LNCaP clone FGC (cell line): ENCODE data around the gene APELA.

Source experiments
- DNase-seq: peaks from one replicate; pipeline ENCODE4 v3.0.0-alpha.2; 2011; ENCODE audit warnings: low read depth
- H3K4me3 ChIP-seq: 2 replicates; pipeline ENCODE4 v1.5.1; 2011; ENCODE audit warnings: mild to moderate bottlenecking, low read depth, low read length, control low read depth
- CTCF ChIP-seq: IDR thresholded peaks from 2 replicates; pipeline ENCODE4 v1.5.1; 2012; ENCODE audit warnings: mild to moderate bottlenecking; ENCODE audit not compliant: control insufficient read depth, insufficient read depth; ENCODE audit errors: extremely low read depth

Gene APELA

GRCh38 chr4:164890691-164891090 is 13.7 kb downstream of the APELA start:
- DNase-seq = no peak
- no peak overlapping the region for H3K4me3 ChIP-seq
- TF ChIP-seq CTCF = no peak

- no peak for TF ChIP-seq CTCF
- no peak for DNase-seq
- no peak overlapping the region for H3K4me3 ChIP-seq
Observed at GRCh38 chr4:164892018-164892417, 15.0 kb downstream of the APELA start.

- no peak overlapping the region for H3K4me3 ChIP-seq
- DNase-seq = no peak
- no peak for TF ChIP-seq CTCF
Observed at GRCh38 chr4:164894702-164895101, 17.7 kb downstream of the APELA start.

- no peak for DNase-seq
- no peak overlapping the region for H3K4me3 ChIP-seq
- no peak for TF ChIP-seq CTCF
Observed at GRCh38 chr4:164902608-164903007, 25.6 kb downstream of the APELA start.

- no peak for DNase-seq
- no peak for TF ChIP-seq CTCF
- no peak overlapping the region for H3K4me3 ChIP-seq
Observed at GRCh38 chr4:164904336-164904735, 27.4 kb downstream of the APELA start.

- no peak for DNase-seq
- no peak for TF ChIP-seq CTCF
- H3K4me3 ChIP-seq = no peak overlapping the region
Observed at GRCh38 chr4:164904941-164905340, 28.0 kb downstream of the APELA start.

GRCh38 chr4:164906368-164906767 is 29.4 kb downstream of the APELA start:
- TF ChIP-seq CTCF = no peak
- DNase-seq = no peak
- no peak overlapping the region for H3K4me3 ChIP-seq
